ENCODE results near the gene RSRC1.

- TF ChIP-seq, protein P1, sequence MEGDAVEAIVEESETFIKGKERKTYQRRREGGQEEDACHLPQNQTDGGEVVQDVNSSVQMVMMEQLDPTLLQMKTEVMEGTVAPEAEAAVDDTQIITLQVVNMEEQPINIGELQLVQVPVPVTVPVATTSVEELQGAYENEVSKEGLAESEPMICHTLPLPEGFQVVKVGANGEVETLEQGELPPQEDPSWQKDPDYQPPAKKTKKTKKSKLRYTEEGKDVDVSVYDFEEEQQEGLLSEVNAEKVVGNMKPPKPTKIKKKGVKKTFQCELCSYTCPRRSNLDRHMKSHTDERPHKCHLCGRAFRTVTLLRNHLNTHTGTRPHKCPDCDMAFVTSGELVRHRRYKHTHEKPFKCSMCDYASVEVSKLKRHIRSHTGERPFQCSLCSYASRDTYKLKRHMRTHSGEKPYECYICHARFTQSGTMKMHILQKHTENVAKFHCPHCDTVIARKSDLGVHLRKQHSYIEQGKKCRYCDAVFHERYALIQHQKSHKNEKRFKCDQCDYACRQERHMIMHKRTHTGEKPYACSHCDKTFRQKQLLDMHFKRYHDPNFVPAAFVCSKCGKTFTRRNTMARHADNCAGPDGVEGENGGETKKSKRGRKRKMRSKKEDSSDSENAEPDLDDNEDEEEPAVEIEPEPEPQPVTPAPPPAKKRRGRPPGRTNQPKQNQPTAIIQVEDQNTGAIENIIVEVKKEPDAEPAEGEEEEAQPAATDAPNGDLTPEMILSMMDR (conservative IDR thresholded peaks at IDR 0.05; ENCODE audit: low read length), result no peak
- no peak for TF ChIP-seq EZH2phosphoT487 (IDR thresholded peaks at IDR 0.05; ENCODE audit: borderline replicate concordance, low read depth, low read length)
Measured at GRCh38 chr3:158352551-158352950, 242.7 kb downstream of the RSRC1 start.
